ENCODE data around the gene HERC2. TPM values are rescaled to one million over a fixed set of nuclear protein-coding genes. Genes with fewer than 3 reads are reported as not detected.

The HERC2 gene
- total RNA-seq, 1 donor from 2014 or later: 58.5 TPM

- H3K4me1 Mint-ChIP-seq (ENCODE audit: low read depth): peaks cover 14% of the 10 kb centered on the region
- no peak for DNase-seq (ENCODE audit: low spot score)
- no peaks in the 10 kb centered on the region for H3K9me3 Mint-ChIP-seq (ENCODE audit: low read depth)
- H3K27me3 Mint-ChIP-seq (ENCODE audit: low read depth): no peaks in the 10 kb centered on the region
- no peak overlapping the region for H3K4me3 Mint-ChIP-seq (ENCODE audit: unreplicated experiment)
- peaks cover 12% of the 10 kb centered on the region for H3K36me3 Mint-ChIP-seq (ENCODE audit: low read depth)
- no peak overlapping the region for H3K27ac Mint-ChIP-seq (ENCODE audit: unreplicated experiment)
- no peak for TF ChIP-seq CTCF (IDR thresholded peaks at IDR 0.05)
Measured at GRCh38 chr15:28182216-28182615, 139.8 kb downstream of the HERC2 start.

- Mint-ChIP-seq H3K9me3 (ENCODE audit: low read depth) (no peaks in the 10 kb centered on the region), H3K36me3 (ENCODE audit: low read depth) (peaks cover 16% of the 10 kb centered on the region), H3K27ac (ENCODE audit: unreplicated experiment) (no peak overlapping the region), H3K4me3 (ENCODE audit: unreplicated experiment) (no peak overlapping the region), H3K27me3 (ENCODE audit: low read depth) (no peaks in the 10 kb centered on the region), H3K4me1 (ENCODE audit: low read depth) (peaks cover 14% of the 10 kb centered on the region)
- no peak for DNase-seq (ENCODE audit: low spot score)
- TF ChIP-seq CTCF (IDR thresholded peaks at IDR 0.05): no peak
Measured at GRCh38 chr15:28181366-28181765, 140.6 kb downstream of the HERC2 start.

- Mint-ChIP-seq H3K27me3 (ENCODE audit: low read depth) (no peaks in the 10 kb centered on the region), H3K36me3 (ENCODE audit: low read depth) (peaks cover 24% of the 10 kb centered on the region), H3K4me3 (ENCODE audit: unreplicated experiment) (no peak overlapping the region), H3K9me3 (ENCODE audit: low read depth) (no peaks in the 10 kb centered on the region), H3K4me1 (ENCODE audit: low read depth) (peaks cover 14% of the 10 kb centered on the region), H3K27ac (ENCODE audit: unreplicated experiment) (no peak overlapping the region)
- TF ChIP-seq CTCF (IDR thresholded peaks at IDR 0.05): no peak
- DNase-seq (ENCODE audit: low spot score): no peak
Measured at GRCh38 chr15:28179270-28179669, 142.7 kb downstream of the HERC2 start.

- no peak for DNase-seq (ENCODE audit: low spot score)
- Mint-ChIP-seq H3K4me1 (ENCODE audit: low read depth) (peaks cover 14% of the 10 kb centered on the region), H3K27me3 (ENCODE audit: low read depth) (no peaks in the 10 kb centered on the region), H3K36me3 (ENCODE audit: low read depth) (peaks cover 27% of the 10 kb centered on the region), H3K27ac (ENCODE audit: unreplicated experiment) (peak overlapping the region; percentile 29), H3K9me3 (ENCODE audit: low read depth) (no peaks in the 10 kb centered on the region), H3K4me3 (ENCODE audit: unreplicated experiment) (no peak overlapping the region)
- no peak for TF ChIP-seq CTCF (IDR thresholded peaks at IDR 0.05)
Measured at GRCh38 chr15:28178727-28179126, 143.3 kb downstream of the HERC2 start.

- H3K27ac Mint-ChIP-seq (ENCODE audit: unreplicated experiment): peak overlapping the region; percentile 29
- peaks cover 14% of the 10 kb centered on the region for H3K4me1 Mint-ChIP-seq (ENCODE audit: low read depth)
- no peaks in the 10 kb centered on the region for H3K27me3 Mint-ChIP-seq (ENCODE audit: low read depth)
- H3K36me3 Mint-ChIP-seq (ENCODE audit: low read depth): peaks cover 29% of the 10 kb centered on the region
- TF ChIP-seq CTCF (IDR thresholded peaks at IDR 0.05): no peak
- no peaks in the 10 kb centered on the region for H3K9me3 Mint-ChIP-seq (ENCODE audit: low read depth)
- no peak for DNase-seq (ENCODE audit: low spot score)
- no peak overlapping the region for H3K4me3 Mint-ChIP-seq (ENCODE audit: unreplicated experiment)
Measured at GRCh38 chr15:28178290-28178689, 143.7 kb downstream of the HERC2 start.

Data from chondrocyte (in vitro differentiated cells).